ENCODE measurements around the gene DOCK7. TPM values are rescaled to one million over a fixed set of nuclear protein-coding genes. Genes with fewer than 3 reads are reported as not detected.
A peak's percentile ranks its signal among the peaks of the same experiment; 100 is the strongest.

DOCK7 gene
- total and polyA plus RNA-seq, 2 of the 8 experiments (the other 6 are each of a cell fraction or from before 2014, with no cell fraction given) = 10.2 to 33.7 TPM

DNA sequence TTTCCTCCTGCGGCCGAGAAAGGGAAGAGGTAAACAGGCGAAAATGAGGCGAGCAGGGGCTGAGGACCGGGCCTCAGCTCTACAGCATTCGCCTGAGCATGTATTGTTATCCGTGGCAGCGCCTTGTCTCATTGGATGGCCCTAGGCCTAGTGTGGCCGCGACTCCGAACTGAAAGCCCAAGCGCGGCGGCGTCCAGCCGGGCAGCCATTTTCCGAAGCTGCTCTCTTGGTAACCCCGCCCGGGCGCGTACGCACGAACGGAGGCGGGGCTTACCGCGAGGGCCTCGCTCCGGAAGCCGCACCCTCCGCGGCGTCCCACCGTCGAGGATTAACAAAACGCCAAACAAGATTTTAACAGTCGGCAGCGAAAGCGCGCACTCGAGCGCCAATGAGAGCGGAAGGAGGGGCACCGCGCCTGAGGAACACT lies 252.1 kb downstream of the DOCK7 start:
- DNase-seq (ENCODE audit: low read depth in 1 of 2, low spot score in 2 of 2) = peak in 1 of 2 experiments; percentile 93
- H3K79me2 ChIP-seq (ENCODE audit: control insufficient read depth in 1 of 2, insufficient read depth in 2 of 2, low read length in 2 of 2) = peaks cover 12 to 37% of the 10 kb centered on the region in 2 experiments
- peak overlapping the region; percentile 65; the same call in 1 of the 2 replicates for H2AK5ac ChIP-seq (ENCODE audit: low read depth, low read length)
- H3K14ac ChIP-seq (ENCODE audit: insufficient read length) = no peak overlapping the region
- H3K9me3 ChIP-seq (ENCODE audit: insufficient read depth in 2 of 2, low read depth in 1 of 2, low read length in 1 of 2) = no peaks in the 10 kb centered on the region
- H3K4me3 ChIP-seq (ENCODE audit: extremely low read depth in 1 of 4, insufficient read depth in 2 of 4, low read depth in 3 of 4, low read length in 4 of 4) = peak overlapping the region; percentile 68 to 81 (median 76)
- no peaks in the 10 kb centered on the region for H3K27me3 ChIP-seq (replicated peaks in 1 of 4; ENCODE audit: control insufficient read depth in 3 of 4, extremely low read depth in 1 of 4, insufficient read depth in 3 of 4, low read length in 3 of 4)
- H2BK15ac ChIP-seq (ENCODE audit: low read length) = no peak overlapping the region
- 0% methylated on average over 44 of the region's 45 CpGs; no CpG with 5 or more reads in 1 of the 2 experiments for WGBS, 2 experiments (ENCODE audit: extremely low coverage in 1 of 2, insufficient coverage in 1 of 2, insufficient read length in 1 of 2, insufficient replicate concordance in 2 of 2, low coverage in 1 of 2, low lambda C conversion rate in 2 of 2, missing lambda C conversion rate in 1 of 2)
- H3K9ac ChIP-seq (replicated peaks in 1 of 4; ENCODE audit: extremely low read depth in 1 of 4, low read depth in 3 of 4, low read length in 3 of 4) = peak overlapping the region; percentile 94 to 99 (median 98)
- H3K23ac ChIP-seq (ENCODE audit: insufficient read length) = no peak overlapping the region
- H2BK120ac ChIP-seq (replicated peaks; ENCODE audit: low read depth, low read length) = no peak overlapping the region
- peaks cover 7% of the 10 kb centered on the region in 2 experiments for H4K20me1 ChIP-seq (replicated peaks in 1 of 2; ENCODE audit: control insufficient read depth in 1 of 2, insufficient read depth in 2 of 2, low read length in 2 of 2)
- peak overlapping the region; percentile 88 for H4K5ac ChIP-seq (ENCODE audit: insufficient read length, low read depth, low read length)
- peak overlapping the region; percentile 51 for H3K4ac ChIP-seq (replicated peaks; ENCODE audit: insufficient read length, low read depth, low read length)
- no peaks in the 10 kb centered on the region; a peak in 3 of 7 replicates for H3K4me1 ChIP-seq (replicated peaks in 1 of 4; ENCODE audit: control insufficient read depth in 3 of 4, insufficient read depth in 4 of 4, low read length in 3 of 4)
- peak overlapping the region; percentile 90 for H4K91ac ChIP-seq (replicated peaks; ENCODE audit: insufficient read length, low read length)
- peak overlapping the region; percentile 93 to 100 for H3K4me2 ChIP-seq (ENCODE audit: insufficient read depth in 1 of 2, low read depth in 2 of 2, low read length in 2 of 2)
- CTCF ChIA-PET (ENCODE audit: partially characterized antibody) = interaction anchor here (0.6 to 2.0 kb wide), 4 partner anchors 28 to 294 kb away, joined by 3 to 7 read pairs (median 4); no protein-coding TSS in a partner anchor
- peak overlapping the region; percentile 99 for H3K27ac ChIP-seq (ENCODE audit: low read depth, low read length)
- H3K79me1 ChIP-seq (ENCODE audit: low read depth, low read length) = no peaks in the 10 kb centered on the region
- H2AFZ ChIP-seq (ENCODE audit: low read length) = no peak overlapping the region; the same call in 1 of the 2 replicates
- H2BK12ac ChIP-seq (ENCODE audit: low read depth, low read length) = peak overlapping the region; percentile 81; the same call in 1 of the 2 replicates
- peak overlapping the region; percentile 94 for H3K18ac ChIP-seq (ENCODE audit: extremely low read depth, low read length)
- no peak for FAIRE-seq
- H3K23me2 ChIP-seq (ENCODE audit: low read depth, low read length) = peaks cover 18% of the 10 kb centered on the region
- POLR2A ChIA-PET (ENCODE audit: partially characterized antibody) = interaction anchor here (0.6 to 3.2 kb wide), 26 partner anchors 10 to 649 kb away, joined by 3 to 17 read pairs (median 4); no protein-coding TSS in a partner anchor
- peak overlapping the region; percentile 99 for H4K8ac ChIP-seq (ENCODE audit: extremely low read depth, insufficient read depth, low read length)
- H2BK20ac ChIP-seq (ENCODE audit: low read length) = no peak overlapping the region
- peaks cover 0 to 7% (median 0%) of the 10 kb centered on the region in 4 experiments; a peak in 2 of 8 replicates for H3K36me3 ChIP-seq (ENCODE audit: control insufficient read depth in 2 of 4, insufficient read depth in 4 of 4, low read length in 3 of 4)
- H2BK5ac ChIP-seq (ENCODE audit: low read depth, low read length) = peak overlapping the region; percentile 100
- peak overlapping the region; percentile 85 for H3K56ac ChIP-seq (replicated peaks; ENCODE audit: insufficient read length, low read depth, low read length)
- TF ChIP-seq GTF2F1 (IDR thresholded peaks at IDR 0.05; ENCODE audit: borderline replicate concordance, low read depth, low read length) = peak; percentile 64
- TF ChIP-seq ASH2L (IDR thresholded peaks at IDR 0.05; ENCODE audit: low read length) = peak; percentile 57
- no peak for TF ChIP-seq CHD2 (IDR thresholded peaks at IDR 0.05; ENCODE audit: low read length)
- TF ChIP-seq HDAC6 (IDR thresholded peaks at IDR 0.05; ENCODE audit: low read depth, low read length) = no peak
- TF ChIP-seq KDM5A (IDR thresholded peaks at IDR 0.05; ENCODE audit: low read length) = peak; percentile 58; the same call in 1 of the 2 replicates
- TF ChIP-seq HDAC2 (IDR thresholded peaks at IDR 0.05; ENCODE audit: borderline replicate concordance in 1 of 2, low read depth in 2 of 2, low read length in 2 of 2) = no peak
- TF ChIP-seq POLR2AphosphoS5 (IDR thresholded peaks at IDR 0.05; ENCODE audit: low read depth, low read length) = peak; percentile 91
- TF ChIP-seq FOSL1 (IDR thresholded peaks at IDR 0.05; ENCODE audit: insufficient read depth, low read depth, low read length) = no peak
- peak; percentile 97 for TF ChIP-seq YY1 (IDR thresholded peaks at IDR 0.05; ENCODE audit: low read depth, low read length)
- TF ChIP-seq NANOG (IDR thresholded peaks at IDR 0.05; ENCODE audit: insufficient read depth, low read depth, low read length, poor library complexity, severe bottlenecking) = no peak
- TF ChIP-seq, protein P1, sequence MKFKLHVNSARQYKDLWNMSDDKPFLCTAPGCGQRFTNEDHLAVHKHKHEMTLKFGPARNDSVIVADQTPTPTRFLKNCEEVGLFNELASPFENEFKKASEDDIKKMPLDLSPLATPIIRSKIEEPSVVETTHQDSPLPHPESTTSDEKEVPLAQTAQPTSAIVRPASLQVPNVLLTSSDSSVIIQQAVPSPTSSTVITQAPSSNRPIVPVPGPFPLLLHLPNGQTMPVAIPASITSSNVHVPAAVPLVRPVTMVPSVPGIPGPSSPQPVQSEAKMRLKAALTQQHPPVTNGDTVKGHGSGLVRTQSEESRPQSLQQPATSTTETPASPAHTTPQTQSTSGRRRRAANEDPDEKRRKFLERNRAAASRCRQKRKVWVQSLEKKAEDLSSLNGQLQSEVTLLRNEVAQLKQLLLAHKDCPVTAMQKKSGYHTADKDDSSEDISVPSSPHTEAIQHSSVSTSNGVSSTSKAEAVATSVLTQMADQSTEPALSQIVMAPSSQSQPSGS (IDR thresholded peaks at IDR 0.05; ENCODE audit: low read length) = no peak

Data from H1 (cell line).